ENCODE results near the gene U2AF1L4.
"Not testable (repeated sequence)": the region's sequence is repeated elsewhere in the genome, so short reads cannot be mapped to it uniquely, and the experiment has no call there.

Gene U2AF1L4

GRCh38 chr19:35725216-35725861 is 19.9 kb downstream of the U2AF1L4 start:
- DNase-seq (ENCODE audit: low spot score): no peak

GRCh38 chr19:35724560-35724959 is 20.7 kb downstream of the U2AF1L4 start:
- DNase-seq (ENCODE audit: low spot score): no peak

- DNase-seq (ENCODE audit: low spot score): not testable (repeated sequence)
Observed at GRCh38 chr19:35724132-35724531, 21.1 kb downstream of the U2AF1L4 start.

GRCh38 chr19:35723671-35724070 is 21.5 kb downstream of the U2AF1L4 start:
- no peak for DNase-seq (ENCODE audit: low spot score)

- no peak for DNase-seq (ENCODE audit: low spot score)
Observed at GRCh38 chr19:35722897-35723296, 22.3 kb downstream of the U2AF1L4 start.

- no peak for DNase-seq (ENCODE audit: low spot score)
Observed at GRCh38 chr19:35722461-35722860, 22.8 kb downstream of the U2AF1L4 start.

- no peak for DNase-seq (ENCODE audit: low spot score)
Observed at GRCh38 chr19:35721374-35721773, 23.8 kb downstream of the U2AF1L4 start.

GRCh38 chr19:35720648-35721047 is 24.6 kb downstream of the U2AF1L4 start:
- DNase-seq (ENCODE audit: low spot score): no peak

- DNase-seq (ENCODE audit: low spot score): no peak
Observed at GRCh38 chr19:35720163-35720524, 25.1 kb downstream of the U2AF1L4 start.

- DNase-seq (ENCODE audit: low spot score): no peak
Observed at GRCh38 chr19:35719402-35720162, 25.6 kb downstream of the U2AF1L4 start.

- peak; percentile 51 for DNase-seq (ENCODE audit: low spot score)
Observed at GRCh38 chr19:35718345-35719041, 26.7 kb downstream of the U2AF1L4 start.

- no peak for DNase-seq (ENCODE audit: low spot score)
Observed at GRCh38 chr19:35717665-35718344, 27.4 kb downstream of the U2AF1L4 start, which contains the start of gene KMT2B. Gene KMT2B (plus strand): TSS chr19:35718003. CDS start chr19:35718019, 16 bp downstream.

- peak; percentile 97 for DNase-seq (ENCODE audit: low spot score)
Observed at GRCh38 chr19:35716801-35717664, 28.2 kb downstream of the U2AF1L4 start.

- DNase-seq (ENCODE audit: low spot score): no peak
Observed at GRCh38 chr19:35715981-35716800, 29.0 kb downstream of the U2AF1L4 start.

GRCh38 chr19:35715355-35715809 is 29.8 kb downstream of the U2AF1L4 start:
- no peak for DNase-seq (ENCODE audit: low spot score)

- DNase-seq (ENCODE audit: low spot score): peak; percentile 35
Observed at GRCh38 chr19:35714601-35715354, 30.4 kb downstream of the U2AF1L4 start.

GRCh38 chr19:35713904-35714495 is 31.2 kb downstream of the U2AF1L4 start:
- DNase-seq (ENCODE audit: low spot score): no peak

- no peak for DNase-seq (ENCODE audit: low spot score)
Observed at GRCh38 chr19:35713506-35713850, 31.7 kb downstream of the U2AF1L4 start.

Data from NAMALWA (cell line).